NB4 (cell line): ENCODE measurements around the gene NRXN3.

Experiments used
- CTCF ChIP-seq: IDR thresholded peaks from one replicate; pipeline ENCODE4 v1.5.1; 2012; ENCODE audit warnings: low read depth, low read length
- MAX ChIP-seq: IDR thresholded peaks from 2 replicates; pipeline ENCODE4 v1.6.1; 2011; ENCODE audit warnings: low read depth, low read length
- POLR2A ChIP-seq: IDR thresholded peaks from 2 replicates; pipeline ENCODE4 v1.6.1; 2011; ENCODE audit warnings: mild to moderate bottlenecking; ENCODE audit not compliant: insufficient read length; ENCODE audit errors: extremely low read depth

- no peak for TF ChIP-seq CTCF
- no peak for TF ChIP-seq POLR2A
- no peak for TF ChIP-seq MAX
These were observed 27.2 kb upstream of the NRXN3 start for GRCh38 chr14:78142998-78143397.
